NCI-H187 treated with DMSO at 0.1 percent for 48 hours (cell line): ENCODE measurements around the gene NKX1-1.

Experiments
- DNase-seq: peaks from one replicate; lab custom pipeline; 2025; lab: John Stamatoyannopoulos, UW

Gene NKX1-1

GRCh38 chr4:1416948-1417260 lies 10.7 kb upstream of the NKX1-1 start:
- DNase-seq: no peak

GRCh38 chr4:1416051-1416947 lies 10.1 kb upstream of the NKX1-1 start:
- DNase-seq: no peak

GRCh38 chr4:1415681-1415981 lies 9.4 kb upstream of the NKX1-1 start:
- no peak for DNase-seq

GRCh38 chr4:1414831-1415680 lies 8.8 kb upstream of the NKX1-1 start:
- DNase-seq: no peak

- DNase-seq: no peak
Observed at GRCh38 chr4:1413687-1414479, 7.6 kb upstream of the NKX1-1 start.

DNA sequence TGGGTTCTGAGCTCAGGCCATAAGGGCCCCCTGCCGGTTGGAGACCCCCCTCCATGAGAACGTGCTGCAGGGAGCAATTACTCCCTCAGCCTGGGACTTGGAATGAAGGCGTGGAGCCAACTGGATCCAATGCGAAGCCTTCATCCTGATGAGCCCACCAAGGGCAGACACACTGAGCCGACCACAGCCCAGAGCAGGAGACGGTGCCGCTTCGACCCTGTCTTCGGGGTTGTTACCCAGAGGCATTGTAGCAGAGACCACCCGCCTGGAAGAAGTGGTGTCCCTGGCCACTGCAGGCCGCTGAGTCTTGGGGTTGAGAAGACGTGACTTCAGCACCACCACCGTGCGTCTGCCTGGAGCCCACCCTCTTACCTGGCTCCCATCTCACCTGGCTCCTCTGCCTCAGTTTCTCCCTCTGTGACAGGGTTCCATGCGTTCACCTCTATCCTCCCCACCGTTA lies 7.0 kb upstream of the NKX1-1 start:
- DNase-seq: no peak

GRCh38 chr4:1412376-1413203 lies 6.3 kb upstream of the NKX1-1 start:
- DNase-seq: no peak

- no peak for DNase-seq
Observed at GRCh38 chr4:1411436-1412375, 5.5 kb upstream of the NKX1-1 start.

GRCh38 chr4:1410491-1411325 lies 4.5 kb upstream of the NKX1-1 start:
- no peak for DNase-seq

GRCh38 chr4:1409491-1410425 lies 3.5 kb upstream of the NKX1-1 start:
- no peak for DNase-seq

GRCh38 chr4:1409079-1409478 lies 2.8 kb upstream of the NKX1-1 start:
- DNase-seq: no peak

GRCh38 chr4:1408418-1408817 lies 2.2 kb upstream of the NKX1-1 start:
- DNase-seq: no peak

- DNase-seq: no peak
Observed at GRCh38 chr4:1407657-1408333, 1.6 kb upstream of the NKX1-1 start.

GRCh38 chr4:1406981-1407656 lies 877 bp upstream of the NKX1-1 start:
- no peak for DNase-seq

GRCh38 chr4:1405636-1406393 lies 427 bp downstream of the NKX1-1 start:
- DNase-seq: no peak

GRCh38 chr4:1405254-1405635 lies 997 bp downstream of the NKX1-1 start:
- no peak for DNase-seq
